HUES48 (cell line): Measurements from ENCODE around the gene FBXO33.
"Not testable (repeated sequence)": the region's sequence is repeated elsewhere in the genome, so short reads cannot be mapped to it uniquely, and the experiment has no call there.

Source experiments
- H3K27ac ChIP-seq: one replicate; pipeline ENCODE4 v1.7.0; 2013; ENCODE audit warnings: low read depth, low read length, inconsistent platforms
- H3K27me3 ChIP-seq: 2 replicates; pipeline ENCODE4 v1.6.1; 2013; ENCODE audit warnings: mild to moderate bottlenecking, low read length; ENCODE audit not compliant: control insufficient read depth, insufficient read depth
- H3K36me3 ChIP-seq: 2 replicates; pipeline ENCODE4 v1.6.1; 2013; ENCODE audit warnings: low read length; ENCODE audit not compliant: control insufficient read depth, insufficient read depth
- H3K4me1 ChIP-seq: 2 replicates; pipeline ENCODE4 v1.6.1; 2013; ENCODE audit warnings: mild to moderate bottlenecking, low read length; ENCODE audit not compliant: control insufficient read depth, insufficient read depth
- H3K4me3 ChIP-seq: 2 replicates; pipeline ENCODE4 v1.5.1; 2013; ENCODE audit warnings: mild to moderate bottlenecking, low read depth, low read length
- H3K9ac ChIP-seq: 2 replicates; pipeline ENCODE4 v1.6.1; 2013; ENCODE audit warnings: mild to moderate bottlenecking, low read depth, low read length, moderate library complexity
- H3K9me3 ChIP-seq: 2 replicates; pipeline ENCODE4 v1.6.1; 2013; ENCODE audit warnings: low read length; ENCODE audit not compliant: control insufficient read depth, insufficient read depth

Gene FBXO33

DNA sequence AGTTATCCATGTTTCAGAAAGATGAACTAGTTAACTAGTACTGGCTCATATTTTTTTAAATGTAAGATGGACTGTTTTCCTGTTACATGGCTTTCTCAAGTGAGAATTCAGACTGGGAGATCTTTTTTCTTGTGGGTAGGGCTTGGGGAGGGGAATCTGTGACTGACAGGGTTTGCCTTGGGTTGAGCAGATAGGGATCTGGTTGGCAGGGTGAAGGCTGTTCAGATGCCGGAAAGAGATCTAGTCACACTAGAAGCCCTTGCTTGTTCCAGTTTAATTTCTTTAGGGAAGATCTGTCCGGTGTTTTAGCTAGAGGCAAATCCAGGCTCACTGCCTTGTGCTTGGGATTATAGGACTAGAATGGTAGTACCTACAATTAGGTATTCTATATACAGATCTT lies 63.2 kb downstream of the FBXO33 start:
- H3K9me3 ChIP-seq: peaks cover 3% of the 10 kb centered on the region; the same call in 1 of the 2 replicates
- H3K36me3 ChIP-seq: no peaks in the 10 kb centered on the region
- peaks cover 30% of the 10 kb centered on the region for H3K4me1 ChIP-seq
- peak overlapping the region; percentile 7 for H3K27ac ChIP-seq
- no peak overlapping the region for H3K9ac ChIP-seq
- no peaks in the 10 kb centered on the region for H3K27me3 ChIP-seq
- no peak overlapping the region for H3K4me3 ChIP-seq

DNA sequence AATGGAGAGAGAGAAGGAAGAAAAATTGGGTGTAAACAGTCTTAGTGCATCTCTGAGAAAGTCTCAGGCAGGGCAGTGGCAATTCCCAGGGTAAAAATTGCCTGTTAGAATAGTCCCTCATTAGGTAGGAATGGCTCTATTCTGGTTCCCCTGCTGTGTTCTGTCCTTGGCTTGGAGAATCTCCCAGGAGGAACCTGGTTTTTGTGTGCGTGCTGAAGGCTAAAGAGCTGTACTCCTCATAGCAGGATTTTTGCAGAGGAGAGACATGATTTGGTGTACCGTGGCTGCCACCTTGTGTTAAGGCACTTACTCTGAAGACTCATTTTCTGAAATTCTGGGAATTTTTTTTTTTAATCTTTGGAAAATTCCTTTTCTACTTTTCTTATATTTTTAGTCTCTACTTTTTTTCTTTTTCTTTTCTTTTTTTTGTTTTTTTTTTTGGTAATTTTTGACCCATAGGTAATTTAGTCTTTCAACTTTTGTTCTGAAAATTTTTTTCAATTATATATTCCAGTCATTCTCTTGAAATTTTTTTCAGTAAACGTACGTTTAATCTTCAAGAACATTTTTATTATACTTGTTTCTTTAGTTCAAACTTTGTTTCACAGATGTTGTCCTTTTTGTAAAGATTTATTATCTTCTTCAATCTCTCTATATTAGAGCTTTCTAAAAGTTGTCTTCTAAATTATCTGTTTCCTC lies 63.8 kb downstream of the FBXO33 start:
- Histone ChIP-seq H3K27me3 (no peaks in the 10 kb centered on the region), H3K4me3 (no peak overlapping the region), H3K9me3 (peaks cover 3% of the 10 kb centered on the region; the same call in 1 of the 2 replicates), H3K4me1 (peaks cover 30% of the 10 kb centered on the region), H3K36me3 (no peaks in the 10 kb centered on the region), H3K9ac (no peak overlapping the region), H3K27ac (peak overlapping the region; percentile 54)

DNA sequence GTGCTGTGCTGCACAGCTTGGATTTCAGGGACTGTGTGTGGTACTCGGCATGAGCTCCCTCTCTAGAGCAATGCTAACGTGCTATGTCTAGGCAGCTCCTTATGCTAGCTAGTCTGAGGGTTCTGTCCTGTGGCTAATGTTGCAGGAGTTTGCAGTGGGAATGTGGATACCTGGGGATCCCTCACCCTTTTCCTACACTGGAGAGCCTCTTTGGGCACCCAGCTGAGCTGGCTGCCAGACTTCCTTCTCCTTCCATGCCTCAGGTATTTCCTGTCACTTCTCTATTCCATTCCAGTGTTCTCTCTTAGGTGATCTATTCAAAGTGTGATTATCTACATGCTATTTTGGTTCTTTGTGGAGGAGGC lies 64.9 kb downstream of the FBXO33 start:
- Histone ChIP-seq H3K4me1 (peaks cover 30% of the 10 kb centered on the region), H3K27ac (peak overlapping the region; percentile 54), H3K9me3 (peaks cover 3% of the 10 kb centered on the region; the same call in 1 of the 2 replicates)

DNA sequence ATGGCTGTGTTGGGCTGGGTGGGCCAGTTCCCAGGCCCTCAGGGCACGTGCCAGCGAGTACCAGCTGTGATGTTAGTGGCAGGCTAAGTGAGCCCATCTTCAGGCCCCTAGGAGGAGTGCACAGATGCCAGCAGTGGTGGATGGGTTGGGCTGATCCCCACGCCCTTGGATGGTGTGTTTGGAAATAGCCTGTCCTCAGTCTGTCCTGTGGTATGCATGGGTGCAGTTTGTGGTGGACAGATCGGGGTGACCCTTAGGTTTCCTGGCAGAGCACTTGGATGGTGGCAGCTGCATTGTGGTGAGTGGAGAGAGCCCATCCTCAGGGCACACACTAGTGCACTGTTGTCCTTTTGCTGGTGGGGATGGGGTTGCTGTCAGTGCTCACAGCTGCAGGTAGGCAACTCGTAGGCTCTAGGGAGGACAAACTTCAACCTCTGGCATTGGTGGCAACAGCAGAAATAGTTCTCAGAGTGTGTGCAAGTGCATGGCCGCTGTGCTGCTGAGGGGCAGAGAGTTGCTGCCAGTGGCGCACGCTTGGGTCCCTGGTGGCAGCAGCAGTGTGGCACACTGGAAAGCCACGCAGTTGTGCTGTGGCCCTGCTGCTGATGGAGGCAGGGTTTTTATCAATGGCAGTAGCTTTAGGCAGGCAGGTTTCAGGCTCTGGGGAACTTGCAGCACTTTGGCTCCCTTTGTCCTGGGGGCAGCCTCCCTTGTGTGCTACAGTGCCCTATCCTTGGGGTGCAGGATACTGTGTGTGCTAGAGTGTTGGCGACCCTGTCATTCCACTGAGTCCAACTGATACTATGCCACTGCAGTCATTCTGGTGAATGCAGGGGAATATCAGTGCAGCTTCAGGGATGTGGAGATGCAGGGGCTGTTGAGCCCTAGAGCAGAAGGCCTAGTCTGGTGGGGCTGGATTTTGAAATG lies 65.5 kb downstream of the FBXO33 start:
- Histone ChIP-seq H3K9ac (no peak overlapping the region), H3K9me3 (peaks cover 3% of the 10 kb centered on the region; the same call in 1 of the 2 replicates), H3K4me3 (no peak overlapping the region), H3K4me1 (peaks cover 30% of the 10 kb centered on the region), H3K27me3 (no peaks in the 10 kb centered on the region), H3K36me3 (no peaks in the 10 kb centered on the region), H3K27ac (peak overlapping the region; percentile 53)

More for the DNA sequence above, 64.9 kb downstream of the FBXO33 start:
- no peak overlapping the region for H3K9ac ChIP-seq
- no peaks in the 10 kb centered on the region for H3K36me3 ChIP-seq
- no peaks in the 10 kb centered on the region for H3K27me3 ChIP-seq
- H3K4me3 ChIP-seq: no peak overlapping the region; the same call in 1 of the 2 replicates

DNA sequence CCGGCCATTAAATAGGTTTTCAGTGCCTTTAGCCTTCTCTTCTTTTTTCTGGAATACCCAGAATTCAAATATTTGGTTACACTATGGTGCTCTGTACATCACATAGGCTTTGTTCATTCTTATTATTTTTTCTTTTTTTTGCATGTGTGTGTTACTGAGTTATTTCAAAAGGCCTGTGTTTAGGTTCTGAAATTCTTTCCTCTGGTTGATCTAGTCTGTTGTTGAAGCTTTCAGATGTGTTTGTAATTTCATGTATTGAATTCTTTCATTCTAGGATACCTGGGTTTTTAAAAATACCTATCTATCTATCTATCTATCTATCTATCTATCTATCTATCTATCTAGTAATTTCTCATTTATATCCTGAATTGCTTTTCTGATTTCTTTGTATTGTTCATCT lies 66.9 kb downstream of the FBXO33 start:
- H3K4me1 ChIP-seq: peaks cover 30% of the 10 kb centered on the region
- no peaks in the 10 kb centered on the region for H3K36me3 ChIP-seq
- no peaks in the 10 kb centered on the region for H3K27me3 ChIP-seq
- no peak overlapping the region for H3K9ac ChIP-seq
- peaks cover 3% of the 10 kb centered on the region; the same call in 1 of the 2 replicates for H3K9me3 ChIP-seq
- no peak overlapping the region for H3K4me3 ChIP-seq
- no peak overlapping the region for H3K27ac ChIP-seq

DNA sequence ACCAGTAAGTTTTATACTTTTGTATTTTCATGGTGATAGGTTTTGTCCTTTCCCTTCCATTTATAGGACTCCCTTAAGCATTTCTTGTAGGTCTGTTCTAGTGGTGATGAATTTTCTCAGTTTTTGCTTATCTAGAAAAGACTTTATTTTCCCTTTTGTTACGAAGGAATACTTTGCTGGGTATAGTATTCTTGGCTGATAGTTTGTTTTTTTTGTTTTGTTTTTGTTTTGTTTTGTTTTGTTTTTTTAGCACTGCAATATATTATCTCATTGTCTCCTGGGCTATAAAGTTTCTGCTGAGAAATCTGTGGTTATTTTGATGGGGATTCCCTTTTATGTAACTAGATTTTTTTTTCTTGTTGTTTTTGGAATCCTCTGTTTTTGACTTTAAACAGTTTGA lies 67.7 kb downstream of the FBXO33 start:
- H3K4me1 ChIP-seq: peaks cover 27% of the 10 kb centered on the region
- H3K36me3 ChIP-seq: no peaks in the 10 kb centered on the region
- H3K27me3 ChIP-seq: no peaks in the 10 kb centered on the region
- H3K27ac ChIP-seq: no peak overlapping the region
- H3K9ac ChIP-seq: no peak overlapping the region
- no peak overlapping the region for H3K4me3 ChIP-seq
- H3K9me3 ChIP-seq: peaks cover 3% of the 10 kb centered on the region; the same call in 1 of the 2 replicates

DNA sequence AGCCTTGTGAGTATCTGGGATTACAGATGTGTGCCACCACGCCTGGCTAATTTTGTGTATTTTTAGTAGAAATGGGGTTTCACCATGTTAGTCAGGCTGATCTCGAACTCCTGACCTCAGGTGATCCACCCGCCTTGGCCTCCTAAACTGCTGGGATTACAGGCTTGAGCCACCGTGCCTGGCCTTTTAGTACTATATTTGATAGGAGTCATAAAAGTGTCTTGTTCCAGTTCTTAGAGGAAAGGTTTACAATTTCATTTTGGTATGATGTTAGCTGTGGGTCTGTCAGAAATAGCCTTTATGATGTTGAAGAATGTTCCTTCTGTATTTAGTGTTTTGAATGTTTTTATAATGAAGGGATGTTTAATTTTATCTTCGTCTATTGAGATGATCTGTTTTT lies 70.7 kb downstream of the FBXO33 start:
- not testable (repeated sequence) for H3K4me1 ChIP-seq, H3K27ac ChIP-seq, H3K9ac ChIP-seq, H3K27me3 ChIP-seq, H3K9me3 ChIP-seq, H3K4me3 ChIP-seq, H3K36me3 ChIP-seq

DNA sequence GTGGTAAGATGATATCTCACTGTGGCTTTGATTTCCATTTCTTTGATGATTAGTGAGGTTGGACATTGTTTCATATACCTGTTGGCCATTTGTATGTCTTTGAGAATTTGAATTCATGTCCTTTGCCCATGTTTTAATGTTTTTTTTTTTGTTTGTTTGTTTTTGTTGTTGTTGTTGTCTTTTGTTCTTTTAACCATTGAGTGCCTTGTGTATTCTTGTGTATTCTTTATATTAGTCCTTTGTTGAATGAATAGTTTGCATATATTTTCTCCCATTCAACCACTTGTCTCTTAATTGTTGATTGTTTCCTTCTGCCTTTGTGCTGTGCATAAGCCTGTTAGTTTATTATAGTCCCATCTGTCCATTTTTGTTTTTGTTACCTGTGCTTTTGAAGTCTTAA lies 71.9 kb downstream of the FBXO33 start:
- Histone ChIP-seq H3K27ac (no peak overlapping the region), H3K27me3 (no peaks in the 10 kb centered on the region), H3K9me3 (peaks cover 9% of the 10 kb centered on the region; the same call in 1 of the 2 replicates), H3K9ac (no peak overlapping the region), H3K4me3 (no peak overlapping the region), H3K36me3 (no peaks in the 10 kb centered on the region), H3K4me1 (no peaks in the 10 kb centered on the region)

DNA sequence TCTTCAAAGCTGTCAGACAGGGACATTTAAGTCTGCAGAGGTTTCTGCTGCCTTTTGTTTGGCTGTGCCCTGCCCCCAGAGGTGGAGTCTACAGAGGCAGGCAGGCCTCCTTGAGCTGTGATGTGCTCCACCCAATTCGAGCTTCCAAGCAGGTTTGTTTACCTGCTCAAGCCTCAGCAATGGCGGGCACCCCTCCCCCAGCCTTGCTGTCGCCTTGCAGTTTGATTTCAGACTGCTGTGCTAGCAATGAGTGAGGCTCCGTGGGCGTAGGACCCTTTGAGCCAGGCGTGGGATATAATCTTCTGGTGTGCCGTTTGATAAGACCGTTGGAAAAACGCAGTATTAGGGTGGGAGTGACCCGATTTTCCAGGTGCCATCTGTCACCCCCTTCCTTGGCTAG lies 73.2 kb downstream of the FBXO33 start:
- not testable (repeated sequence) for H3K27ac ChIP-seq, H3K9me3 ChIP-seq, H3K36me3 ChIP-seq, H3K4me1 ChIP-seq, H3K9ac ChIP-seq, H3K4me3 ChIP-seq, H3K27me3 ChIP-seq

DNA sequence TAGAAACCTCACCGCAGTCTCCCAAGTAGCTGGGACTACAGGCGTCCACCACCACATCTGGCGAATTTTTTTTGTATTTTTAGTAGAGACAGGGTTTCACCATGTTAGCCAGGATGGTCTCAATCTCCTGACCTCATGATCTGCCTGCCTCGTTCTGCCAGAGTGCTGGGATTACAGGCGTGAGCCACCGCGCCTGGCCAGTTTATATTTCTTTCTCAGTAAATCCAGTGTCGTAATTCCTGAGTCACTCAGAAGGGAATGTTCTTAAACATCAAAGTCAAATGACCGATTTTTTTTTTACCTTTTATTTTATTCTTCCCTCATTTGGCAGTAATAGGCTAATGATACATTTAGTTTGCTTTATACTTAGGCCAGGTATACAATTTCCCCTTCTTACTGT lies 80.5 kb downstream of the FBXO33 start:
- Histone ChIP-seq H3K9me3 (no peaks in the 10 kb centered on the region), H3K36me3 (peaks cover 3% of the 10 kb centered on the region; the same call in 1 of the 2 replicates), H3K4me1 (no peaks in the 10 kb centered on the region), H3K27ac (no peak overlapping the region), H3K4me3 (no peak overlapping the region), H3K27me3 (no peaks in the 10 kb centered on the region), H3K9ac (no peak overlapping the region)

DNA sequence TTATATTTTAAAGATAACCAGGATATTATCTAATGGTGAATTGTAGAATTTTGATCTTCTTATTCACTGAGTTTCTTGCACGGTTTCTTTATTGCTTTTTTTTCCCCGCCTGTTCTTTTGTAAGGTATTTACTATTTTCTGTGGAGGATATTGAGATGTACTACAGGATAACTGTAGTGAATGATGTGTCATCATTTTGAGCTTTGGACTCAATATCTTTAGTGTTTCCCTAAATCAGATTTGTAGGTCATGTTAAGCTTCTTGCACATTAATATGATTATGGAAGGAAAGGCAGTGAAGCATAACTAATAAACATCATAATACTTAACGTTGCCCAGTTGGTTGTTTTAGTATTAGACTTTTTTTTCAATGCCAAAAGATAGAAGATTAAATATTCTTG lies 81.4 kb downstream of the FBXO33 start:
- Histone ChIP-seq H3K9ac (no peak overlapping the region), H3K27me3 (no peaks in the 10 kb centered on the region), H3K27ac (no peak overlapping the region), H3K4me3 (no peak overlapping the region), H3K9me3 (no peaks in the 10 kb centered on the region), H3K4me1 (no peaks in the 10 kb centered on the region), H3K36me3 (peaks cover 3% of the 10 kb centered on the region; the same call in 1 of the 2 replicates)
